PC-3 (cell line): Measurements from ENCODE around the gene KLB. TPM values are rescaled to one million over a fixed set of nuclear protein-coding genes. Genes with fewer than 3 reads are reported as not detected.
A peak's percentile ranks its signal among the peaks of the same experiment; 100 is the strongest.

ENCODE experiments used
- ATAC-seq: fragments of 200-7000 bp; cut with Tn5 transposase; 2 replicates; pipeline ENCODE4 v1.9.1; 2020; ENCODE audit warnings: mild to moderate bottlenecking, moderate library complexity
- BruUV-seq: library from RNA; stranded (reverse); fragments of 400-500 nt; replicated peaks from 2 replicates; lab custom pipeline; 2021; lab: Mats Ljungman, UMichigan
- CTCF ChIA-PET: fragments of 300-600 bp; sonication (Branson Sonifier 250); formaldehyde crosslinking; loops from one replicate; lab custom pipeline; 2022; ENCODE audit warnings: antibody characterized with exemption; lab: Charles Lee
- POLR2A ChIA-PET: fragments of 300-600 bp; sonication (Branson Sonifier 250); formaldehyde crosslinking; loops from one replicate; lab custom pipeline; 2022; ENCODE audit warnings: antibody characterized with exemption; ENCODE audit not compliant: unreplicated experiment; lab: Charles Lee
- DNase-seq: peaks from one replicate; pipeline ENCODE4 v3.0.0-alpha.2; 2015
- H2AFZ ChIP-seq: fragments of 300-600 bp; sonication (generic); 2 replicates; pipeline ENCODE4 v1.6.0; 2016; ENCODE audit warnings: antibody characterized with exemption, low read length
- H3F3A ChIP-seq: fragments of 300-600 bp; sonication (generic); one replicate; pipeline ENCODE4 v1.6.0; 2017; ENCODE audit warnings: antibody characterized with exemption, low read length, control low read depth, mild to moderate bottlenecking; ENCODE audit not compliant: unreplicated experiment
- H3K27ac ChIP-seq: fragments of 300-600 bp; sonication (generic); 2 replicates; pipeline ENCODE4 v1.5.1; 2016; ENCODE audit warnings: mild to moderate bottlenecking, low read length
- H3K27me3 ChIP-seq: fragments of 300-600 bp; sonication (generic); 2 replicates; pipeline ENCODE4 v1.6.1; 2016; ENCODE audit warnings: low read length, mixed read lengths
- H3K36me3 ChIP-seq: fragments of 300-600 bp; sonication (generic); 2 replicates; pipeline ENCODE4 v1.6.1; 2016; ENCODE audit warnings: low read depth, mixed run types, low read length, mixed read lengths
- H3K4me1 ChIP-seq: fragments of 300-600 bp; sonication (generic); 2 replicates; pipeline ENCODE4 v1.5.1; 2016; ENCODE audit warnings: low read length; ENCODE audit not compliant: insufficient read depth
- H3K4me2 ChIP-seq: fragments of 300-600 bp; sonication (generic); 2 replicates; pipeline ENCODE4 v1.6.0; 2016; ENCODE audit warnings: low read length
- H3K4me3 ChIP-seq: fragments of 300-600 bp; sonication (generic); 2 replicates; pipeline ENCODE4 v1.5.1; 2016; ENCODE audit warnings: mild to moderate bottlenecking, low read length, mixed read lengths
- H3K79me2 ChIP-seq: fragments of 300-600 bp; sonication (generic); 2 replicates; pipeline ENCODE4 v1.6.1; 2017; ENCODE audit warnings: low read length, mixed read lengths
- H3K9ac ChIP-seq: fragments of 300-600 bp; sonication (generic); 2 replicates; pipeline ENCODE4 v1.6.0; 2016; ENCODE audit warnings: mild to moderate bottlenecking, low read length
- H3K9me2 ChIP-seq: fragments of 300-600 bp; sonication (generic); replicated peaks from 2 replicates; pipeline ENCODE4 v1.6.1; 2016; ENCODE audit warnings: mixed run types, low read length, mixed read lengths
- H3K9me3 ChIP-seq: fragments of 300-600 bp; sonication (generic); 2 replicates; pipeline ENCODE4 v1.6.1; 2016; ENCODE audit warnings: low read length, mixed read lengths
- H4K20me1 ChIP-seq: fragments of 300-600 bp; sonication (generic); 2 replicates; pipeline ENCODE4 v1.6.1; 2016; ENCODE audit warnings: low read length, mixed read lengths
- CTCF ChIP-seq: fragments of 300-600 bp; sonication (generic); conservative IDR thresholded peaks from 2 replicates; pipeline ENCODE4 v1.5.1; 2017; ENCODE audit warnings: antibody characterized with exemption, low read depth, mild to moderate bottlenecking, low read length
- EZH2 ChIP-seq: fragments of 300-600 bp; sonication (generic); IDR thresholded peaks from one replicate; pipeline ENCODE4 v1.6.1; 2017; ENCODE audit warnings: antibody characterized with exemption, mild to moderate bottlenecking, low read length; ENCODE audit not compliant: unreplicated experiment
- EZH2phosphoT487 ChIP-seq: fragments of 300-600 bp; sonication (generic); IDR thresholded peaks from 2 replicates; pipeline ENCODE4 v1.6.1; 2018; ENCODE audit warnings: mild to moderate bottlenecking, antibody characterized with exemption, low read length, borderline replicate concordance
- intact Hi-C: fragments of 100-400 bp; cut with micrococcal nuclease; formaldehyde crosslinking; loops from 2 replicates; pipeline ENCODE4 v1.9.0; 2023
- total RNA-seq: library from RNA; depleted of rRNA; stranded (reverse); fragments of >200 nt; gene quantifications from 2 replicates; pipeline ENCODE4 v1.2.3, GENCODE V29; 2014

Gene KLB
- total RNA-seq, 1 experiment from 2014 or later, result not detected

- peaks cover 7% of the 10 kb centered on the region for H3F3A ChIP-seq
- peak within 1 kb of the TSS; percentile 76 for H3K27ac ChIP-seq
- no peaks in the 10 kb centered on the region for H3K9me3 ChIP-seq
- TF ChIP-seq EZH2phosphoT487 (no peak), CTCF (no peak), EZH2 (no peak)
- H3K36me3 ChIP-seq, result peaks cover 42% of the 10 kb centered on the region
- peaks cover 44% of the 10 kb centered on the region for H4K20me1 ChIP-seq
- POLR2A ChIA-PET, result interaction anchor here (0.6 kb wide), 2 partner anchors 68 to 272 kb away, joined by 3 to 13 read pairs; partner anchors contain the start of gene UGDH
- H3K9ac ChIP-seq, result peak within 1 kb of the TSS; percentile 100
- DNase-seq, result peak; percentile 97
- TSS peak; percentile 56 for BruUV-seq
- intact Hi-C loops, result no loop called here
- H3K9me2 ChIP-seq, result no peaks in the 10 kb centered on the region
- ATAC-seq, result peak; percentile 91
- H3K27me3 ChIP-seq, result no peaks in the 10 kb centered on the region
- H3K4me1 ChIP-seq, result peaks cover 16% of the 10 kb centered on the region
- CTCF ChIA-PET, result no interaction called here
- H2AFZ ChIP-seq, result peak within 1 kb of the TSS; percentile 74
- peak within 1 kb of the TSS; percentile 98 for H3K4me2 ChIP-seq
- peak within 1 kb of the TSS; percentile 100 for H3K4me3 ChIP-seq
- peaks cover 52% of the 10 kb centered on the region for H3K79me2 ChIP-seq
These were observed 52.0 kb downstream of the KLB start, which contains the start of the genes LIAS and RPL9 for GRCh38 chr4:39458505-39459300. Gene LIAS (plus strand): TSS chr4:39459056. CDS start chr4:39459118, 62 bp downstream. Gene RPL9 (minus strand): TSS chr4:39458922. CDS start chr4:39458439, 483 bp downstream.

- ChIA-PET CTCF (no interaction called here), POLR2A (no interaction called here)
- intact Hi-C loops, result loop anchor here (5.0 to 10.0 kb wide), 2 partner anchors 62 to 510 kb away; partner anchors contain the start of genes PDS5A and UGDH
- H3K79me2 ChIP-seq, result peaks cover 10% of the 10 kb centered on the region
- TF ChIP-seq EZH2phosphoT487 (no peak), CTCF (peak; percentile 43), EZH2 (no peak)
- DNase-seq, result peak; percentile 32
- H3K9ac ChIP-seq, result no peak overlapping the region
- H3K27ac ChIP-seq, result no peak overlapping the region
- no peak overlapping the region for H3K4me3 ChIP-seq
- no peaks in the 10 kb centered on the region for H3K9me2 ChIP-seq
- H4K20me1 ChIP-seq, result no peaks in the 10 kb centered on the region
- no TSS peak for BruUV-seq
- ATAC-seq, result peak; percentile 33; the same call in 1 of the 2 replicates
- H3K36me3 ChIP-seq, result no peaks in the 10 kb centered on the region; the same call in 1 of the 2 replicates
- H2AFZ ChIP-seq, result peak overlapping the region; percentile 80
- no peaks in the 10 kb centered on the region for H3K9me3 ChIP-seq
- no peak overlapping the region for H3K4me2 ChIP-seq
- no peaks in the 10 kb centered on the region for H3K27me3 ChIP-seq
- H3F3A ChIP-seq, result no peaks in the 10 kb centered on the region
- peaks cover 17% of the 10 kb centered on the region; the same call in 1 of the 2 replicates for H3K4me1 ChIP-seq
These were observed 58.3 kb downstream of the KLB start for GRCh38 chr4:39464886-39465501.
